Kidney glomerular epithelial cell (primary cell): ENCODE data around the gene SLC4A2.

Source experiments
- DNase-seq: peaks from one replicate; lab custom pipeline; 2025; lab: John Stamatoyannopoulos, UW

The SLC4A2 gene

DNA sequence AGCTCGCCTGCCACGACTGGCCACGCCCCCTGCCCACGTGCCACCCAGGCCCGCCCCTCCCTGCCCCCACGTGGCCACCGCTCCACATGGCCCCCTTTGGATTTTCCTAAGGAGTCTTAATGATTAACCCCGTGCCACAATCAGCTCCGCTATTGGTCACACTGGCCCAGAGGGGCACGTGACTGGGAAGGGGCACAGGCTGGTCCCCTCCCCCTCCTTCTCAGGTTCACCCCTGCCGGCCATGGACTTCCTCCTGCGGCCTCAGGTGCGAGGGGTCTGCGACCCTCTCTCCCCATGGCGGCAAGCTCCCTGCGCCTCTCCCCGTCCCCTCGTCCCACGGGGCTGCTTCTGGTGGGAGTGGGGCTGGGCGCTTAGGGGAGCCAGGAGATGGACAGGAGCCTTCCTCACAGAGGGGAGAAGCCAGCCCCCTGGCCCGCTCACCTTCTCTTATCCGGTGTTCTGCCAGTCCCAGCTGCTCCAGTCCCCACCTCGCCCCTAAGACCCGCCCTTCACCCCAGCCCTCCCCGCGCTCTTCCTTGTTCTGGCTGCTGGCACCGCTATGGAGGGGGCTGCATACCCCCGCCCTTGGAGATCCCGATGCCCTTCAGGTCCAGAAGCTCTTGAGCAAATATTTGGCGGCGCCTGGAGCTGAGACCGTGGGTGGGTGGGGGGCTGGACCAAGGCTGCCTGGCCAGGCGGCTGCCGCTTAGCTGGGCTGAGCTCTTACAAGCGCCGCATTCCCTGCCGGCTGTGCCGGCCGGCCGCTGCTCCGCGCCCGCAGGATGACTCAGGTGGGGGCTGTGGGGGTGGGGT, 3.2 kb downstream of the SLC4A2 start:
- DNase-seq: peak; percentile 85

DNA sequence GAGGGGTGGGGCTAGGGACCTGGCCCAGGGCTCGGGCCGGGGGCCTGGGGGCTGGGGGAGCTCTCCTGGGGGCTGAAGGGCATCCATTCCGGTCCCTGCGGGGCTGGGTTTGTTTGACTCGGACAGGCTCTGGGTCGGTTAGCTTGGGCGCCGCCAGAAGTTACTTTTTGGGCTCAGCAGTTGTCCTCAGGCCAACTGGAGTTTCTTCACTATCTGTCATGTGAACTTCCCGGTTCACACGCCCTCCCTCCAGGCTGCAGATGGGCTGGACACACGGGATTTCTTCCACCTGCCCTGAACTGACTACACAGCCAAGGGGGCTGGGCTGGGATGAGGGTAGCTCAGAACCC, 3.8 kb downstream of the SLC4A2 start:
- no peak for DNase-seq

DNA sequence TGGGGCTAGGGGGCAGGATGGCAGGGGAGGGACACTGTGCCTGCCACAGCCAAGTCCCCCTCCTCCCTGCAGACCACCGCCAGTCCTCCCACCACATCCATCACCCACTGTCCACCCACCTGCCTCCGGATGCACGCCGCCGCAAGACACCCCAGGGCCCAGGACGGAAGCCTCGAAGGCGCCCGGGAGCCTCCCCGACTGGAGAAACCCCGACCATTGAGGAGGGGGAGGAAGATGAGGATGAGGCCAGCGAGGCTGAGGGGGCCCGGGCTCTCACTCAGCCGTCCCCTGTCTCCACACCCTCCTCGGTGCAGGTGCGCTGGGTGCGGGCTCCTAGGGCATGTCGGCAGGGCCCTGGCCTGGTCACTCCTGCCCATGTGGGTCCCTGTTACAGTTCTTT, 5.1 kb downstream of the SLC4A2 start:
- DNase-seq: no peak

DNA sequence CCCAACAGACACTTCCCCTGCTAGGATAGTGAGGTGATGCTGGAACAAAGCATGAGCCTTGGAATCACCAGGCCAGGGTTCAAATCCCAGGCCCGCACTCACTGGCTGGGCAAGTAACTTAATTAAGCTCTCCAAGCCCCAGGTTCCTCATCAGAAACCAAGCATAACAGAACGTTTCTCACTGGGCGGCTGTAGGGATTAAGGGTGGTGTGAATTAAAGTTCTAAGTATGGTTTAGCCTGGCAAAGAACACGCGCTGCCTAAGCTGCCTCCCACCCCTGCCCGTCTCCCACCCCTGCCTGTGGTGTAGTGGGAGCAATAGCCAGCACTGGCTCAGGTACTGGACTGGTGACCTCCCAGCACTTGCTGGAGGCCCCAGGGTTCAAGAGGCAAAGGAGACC, 5.6 kb downstream of the SLC4A2 start:
- DNase-seq: no peak

DNA sequence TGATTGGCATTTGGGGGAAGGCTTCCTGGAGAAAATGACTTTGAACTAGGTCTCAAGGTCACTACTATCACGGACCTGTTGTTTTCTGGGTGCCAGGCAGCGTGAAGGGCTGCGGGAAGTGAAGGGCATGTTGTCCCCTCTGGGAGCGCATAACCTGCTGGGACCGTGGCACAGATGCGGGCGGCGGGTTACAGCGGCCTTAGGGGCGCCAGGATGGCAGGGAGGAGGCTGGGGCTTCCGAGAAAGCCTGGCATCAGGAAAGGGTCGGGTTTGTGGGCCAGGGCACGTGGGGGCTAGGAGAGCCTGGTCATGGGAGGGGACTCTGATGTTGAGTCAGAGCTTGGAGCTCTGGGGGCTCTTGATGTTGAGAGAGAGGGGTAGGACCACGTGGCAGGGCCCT, 6.1 kb downstream of the SLC4A2 start:
- no peak for DNase-seq

DNA sequence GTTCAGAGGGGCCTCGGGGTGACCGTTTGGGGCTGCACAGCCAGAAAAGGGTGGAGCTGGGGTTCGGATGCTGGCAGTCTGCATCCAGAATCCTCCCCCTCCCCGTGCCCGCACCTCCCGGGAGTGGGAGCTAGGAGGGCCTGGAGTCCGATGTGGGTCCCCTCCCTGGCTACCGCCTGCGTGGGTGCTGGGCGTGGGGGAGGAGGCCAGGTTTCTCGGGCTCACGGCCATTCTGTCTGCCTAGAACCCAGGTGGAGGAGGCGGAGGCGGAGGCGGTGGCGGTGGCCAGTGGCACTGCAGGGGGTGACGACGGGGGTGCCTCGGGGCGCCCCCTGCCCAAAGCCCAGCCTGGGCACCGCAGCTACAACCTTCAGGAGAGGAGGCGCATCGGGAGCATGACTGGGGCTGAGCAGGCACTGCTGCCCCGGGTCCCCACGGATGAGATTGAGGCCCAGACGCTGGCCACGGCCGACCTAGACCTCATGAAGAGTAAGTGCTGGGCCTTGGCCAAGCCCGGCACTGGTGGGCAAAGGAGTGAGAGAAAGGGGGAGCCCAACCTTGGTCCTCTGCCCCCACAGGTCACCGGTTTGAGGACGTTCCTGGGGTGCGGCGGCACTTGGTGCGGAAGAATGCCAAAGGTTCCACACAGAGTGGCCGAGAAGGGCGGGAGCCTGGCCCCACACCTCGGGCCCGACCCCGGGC, 7.0 kb downstream of the SLC4A2 start:
- DNase-seq: no peak

DNA sequence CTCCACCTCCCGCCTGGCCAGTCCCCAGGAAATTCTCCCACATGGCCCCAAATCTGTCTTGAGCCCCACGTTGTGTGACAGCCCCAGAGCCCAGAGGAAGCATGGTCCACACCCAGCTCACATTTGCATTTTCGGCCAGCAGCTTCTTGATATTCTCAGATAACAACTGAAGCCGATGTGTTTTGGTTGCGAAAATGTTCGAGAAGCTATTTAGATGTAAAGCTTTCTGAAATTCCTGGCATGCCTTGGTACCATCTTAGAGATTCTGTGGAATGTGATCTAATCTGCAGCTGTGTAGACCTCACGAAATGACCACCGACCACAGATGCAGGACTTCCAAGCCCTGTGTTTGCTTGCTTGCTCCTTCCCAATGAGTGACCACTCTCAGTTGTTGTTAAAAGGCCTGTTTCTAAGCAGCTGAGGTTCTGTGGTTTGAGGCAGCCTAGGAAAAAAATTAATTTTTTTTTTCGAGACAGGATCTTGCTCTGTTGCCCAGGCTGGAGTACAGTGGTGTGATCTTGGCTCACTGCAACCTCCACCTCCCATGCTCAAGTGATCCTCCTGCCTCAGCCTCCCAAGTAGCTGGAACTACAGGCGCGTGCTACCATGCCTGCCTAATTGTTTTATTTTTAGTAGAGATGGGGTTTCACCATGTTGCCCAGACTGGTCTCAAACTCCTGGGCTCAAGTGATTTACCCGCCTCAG, 8.8 kb downstream of the SLC4A2 start:
- DNase-seq: no peak

DNA sequence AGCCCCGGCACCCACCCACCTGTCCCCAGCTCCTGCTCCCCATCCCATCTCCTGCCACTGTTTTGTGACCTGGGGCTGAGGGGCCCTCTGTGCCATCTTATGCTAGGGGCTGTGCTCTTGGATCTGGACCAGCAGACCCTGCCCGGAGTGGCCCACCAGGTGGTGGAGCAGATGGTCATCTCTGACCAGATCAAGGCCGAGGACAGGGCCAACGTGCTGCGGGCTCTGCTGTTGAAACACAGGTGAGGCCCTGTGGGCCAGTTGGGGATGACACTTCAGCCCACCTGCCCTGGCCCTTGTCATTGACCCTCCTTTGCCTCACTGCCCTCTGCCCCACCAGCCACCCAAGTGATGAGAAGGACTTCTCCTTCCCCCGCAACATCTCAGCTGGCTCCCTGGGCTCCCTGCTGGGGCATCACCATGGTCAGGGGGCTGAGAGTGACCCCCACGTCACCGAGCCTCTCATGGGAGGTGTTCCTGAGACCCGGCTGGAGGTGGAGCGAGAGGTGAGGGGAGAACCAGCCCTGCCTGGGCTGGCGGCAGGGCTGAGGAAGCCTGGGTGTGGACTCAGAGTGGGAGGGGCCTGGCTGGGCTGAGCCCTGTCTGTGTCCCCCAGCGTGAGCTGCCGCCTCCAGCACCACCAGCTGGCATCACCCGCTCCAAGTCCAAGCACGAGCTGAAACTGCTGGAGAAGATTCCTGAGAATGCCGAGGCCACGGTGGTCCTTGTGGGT, 10.6 kb downstream of the SLC4A2 start:
- DNase-seq: no peak

DNA sequence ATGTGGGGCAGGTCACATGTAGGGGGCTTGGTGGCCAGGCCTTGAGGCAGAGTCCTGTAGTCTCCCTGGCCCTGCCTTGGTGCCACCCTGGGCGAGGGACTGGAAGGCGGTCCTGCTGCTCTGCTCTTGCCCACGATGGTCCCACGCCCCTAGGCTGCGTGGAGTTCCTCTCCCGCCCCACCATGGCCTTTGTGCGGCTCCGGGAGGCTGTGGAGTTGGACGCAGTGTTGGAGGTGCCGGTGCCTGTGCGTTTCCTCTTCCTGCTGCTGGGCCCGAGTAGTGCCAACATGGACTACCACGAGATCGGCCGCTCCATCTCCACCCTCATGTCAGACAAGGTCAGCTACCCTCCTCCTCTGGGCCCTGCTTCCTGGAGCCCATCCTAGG, 11.2 kb downstream of the SLC4A2 start:
- DNase-seq: no peak

DNA sequence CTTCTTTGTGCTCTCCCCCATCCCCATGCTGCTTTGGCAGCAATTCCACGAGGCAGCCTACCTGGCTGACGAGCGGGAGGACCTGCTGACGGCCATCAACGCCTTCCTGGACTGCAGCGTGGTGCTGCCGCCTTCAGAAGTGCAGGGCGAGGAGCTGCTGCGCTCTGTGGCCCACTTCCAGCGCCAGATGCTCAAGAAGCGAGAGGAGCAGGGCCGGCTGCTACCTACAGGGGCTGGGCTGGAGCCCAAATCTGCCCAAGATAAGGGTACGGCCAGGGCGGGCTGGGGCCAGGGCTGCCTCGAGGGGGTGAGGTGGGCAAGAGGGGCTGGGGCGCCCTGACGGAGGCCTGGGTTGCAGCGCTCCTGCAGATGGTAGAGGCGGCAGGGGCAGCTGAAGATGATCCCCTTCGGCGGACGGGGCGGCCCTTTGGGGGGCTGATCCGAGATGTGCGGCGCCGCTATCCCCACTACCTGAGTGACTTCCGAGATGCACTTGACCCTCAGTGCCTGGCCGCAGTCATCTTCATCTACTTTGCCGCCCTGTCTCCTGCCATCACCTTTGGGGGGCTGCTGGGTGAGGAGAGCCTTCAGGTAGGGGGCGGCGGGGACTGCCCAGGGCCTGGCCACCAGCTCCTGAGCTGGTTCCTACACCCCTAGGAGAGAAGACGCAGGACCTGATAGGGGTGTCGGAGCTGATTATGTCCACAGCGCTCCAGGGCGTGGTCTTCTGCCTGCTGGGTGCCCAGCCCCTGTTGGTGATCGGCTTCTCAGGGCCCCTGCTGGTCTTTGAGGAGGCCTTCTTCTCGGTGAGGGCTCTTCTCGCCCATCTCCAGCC, 11.9 kb downstream of the SLC4A2 start:
- DNase-seq: no peak

DNA sequence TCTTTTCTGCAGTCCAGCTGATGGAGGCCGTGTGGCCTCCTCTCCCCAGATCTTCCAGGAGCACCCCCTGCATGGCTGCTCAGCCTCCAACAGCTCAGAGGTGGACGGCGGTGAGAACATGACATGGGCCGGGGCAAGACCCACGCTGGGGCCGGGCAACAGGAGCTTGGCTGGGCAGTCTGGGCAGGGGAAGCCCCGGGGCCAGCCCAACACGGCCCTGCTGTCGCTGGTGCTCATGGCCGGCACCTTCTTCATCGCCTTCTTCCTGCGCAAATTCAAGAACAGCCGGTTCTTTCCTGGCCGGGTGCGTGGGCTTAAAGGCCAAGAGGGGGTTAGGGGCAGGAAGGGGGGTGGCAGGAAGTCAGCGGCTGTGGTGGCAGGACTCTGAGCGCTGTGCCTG, 14.6 kb downstream of the SLC4A2 start:
- no peak for DNase-seq

DNA sequence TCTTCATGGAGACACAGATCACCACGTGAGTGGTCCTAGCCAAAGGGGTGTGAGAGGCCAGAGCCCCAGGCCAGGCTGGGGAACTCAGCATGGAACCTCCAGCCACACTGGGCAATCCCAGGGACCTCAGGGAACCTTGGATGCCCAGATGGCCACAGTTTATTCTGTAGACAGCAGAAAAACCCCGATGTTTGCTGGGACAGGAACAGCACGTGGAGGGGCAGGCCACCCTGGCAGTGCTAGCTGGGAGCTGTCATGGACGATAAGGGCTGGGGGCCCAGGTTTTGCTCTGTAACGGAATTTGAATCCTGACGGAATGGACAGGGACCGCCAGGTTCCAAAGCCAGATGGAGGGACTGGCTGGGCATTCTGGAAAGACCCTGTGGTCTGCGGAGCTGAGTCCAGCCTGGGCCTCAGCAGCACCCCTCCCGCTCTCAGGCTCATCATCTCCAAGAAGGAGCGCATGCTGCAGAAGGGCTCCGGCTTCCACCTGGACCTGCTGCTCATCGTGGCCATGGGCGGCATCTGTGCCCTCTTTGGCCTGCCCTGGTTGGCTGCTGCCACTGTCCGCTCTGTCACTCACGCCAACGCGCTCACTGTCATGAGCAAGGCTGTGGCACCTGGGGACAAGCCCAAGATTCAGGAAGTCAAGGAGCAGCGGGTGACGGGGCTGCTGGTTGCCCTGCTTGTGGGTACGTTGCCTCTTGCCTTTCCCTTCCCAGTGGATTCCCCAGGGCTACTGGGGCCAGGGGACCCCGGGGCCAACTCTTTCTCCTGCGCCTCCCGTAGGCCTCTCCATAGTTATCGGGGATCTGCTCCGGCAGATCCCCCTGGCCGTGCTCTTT, 15.7 kb downstream of the SLC4A2 start:
- DNase-seq: no peak

DNA sequence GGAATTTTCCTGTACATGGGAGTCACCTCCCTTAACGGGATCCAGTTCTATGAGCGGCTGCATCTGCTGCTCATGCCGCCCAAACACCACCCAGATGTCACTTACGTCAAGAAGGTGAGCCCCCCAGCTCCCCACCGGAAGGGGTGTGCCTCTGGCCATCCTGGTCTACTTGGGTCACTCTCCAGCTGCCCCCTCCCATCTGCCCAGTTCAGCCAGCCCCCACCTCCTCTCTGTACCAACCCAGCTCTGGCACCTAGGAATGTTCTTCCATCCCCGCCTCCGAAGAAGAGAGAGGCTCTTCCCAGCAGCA, 16.2 kb downstream of the SLC4A2 start:
- DNase-seq: no peak

DNA sequence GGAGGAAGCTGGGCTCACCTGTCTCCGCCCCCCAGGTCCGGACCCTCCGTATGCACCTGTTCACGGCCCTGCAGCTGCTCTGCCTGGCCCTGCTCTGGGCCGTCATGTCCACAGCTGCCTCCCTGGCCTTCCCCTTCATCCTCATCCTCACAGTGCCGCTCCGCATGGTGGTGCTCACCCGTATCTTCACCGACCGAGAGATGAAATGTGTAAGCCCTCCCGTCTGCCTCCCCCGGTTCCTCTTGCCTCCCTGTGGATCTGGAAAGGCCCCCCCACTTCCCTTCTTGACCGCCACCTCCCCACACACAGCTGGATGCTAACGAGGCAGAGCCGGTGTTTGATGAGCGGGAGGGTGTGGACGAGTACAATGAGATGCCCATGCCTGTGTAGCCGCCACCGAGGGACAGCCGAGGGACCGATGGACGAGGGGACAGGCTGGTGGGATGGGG, 16.6 kb downstream of the SLC4A2 start:
- no peak for DNase-seq

DNA sequence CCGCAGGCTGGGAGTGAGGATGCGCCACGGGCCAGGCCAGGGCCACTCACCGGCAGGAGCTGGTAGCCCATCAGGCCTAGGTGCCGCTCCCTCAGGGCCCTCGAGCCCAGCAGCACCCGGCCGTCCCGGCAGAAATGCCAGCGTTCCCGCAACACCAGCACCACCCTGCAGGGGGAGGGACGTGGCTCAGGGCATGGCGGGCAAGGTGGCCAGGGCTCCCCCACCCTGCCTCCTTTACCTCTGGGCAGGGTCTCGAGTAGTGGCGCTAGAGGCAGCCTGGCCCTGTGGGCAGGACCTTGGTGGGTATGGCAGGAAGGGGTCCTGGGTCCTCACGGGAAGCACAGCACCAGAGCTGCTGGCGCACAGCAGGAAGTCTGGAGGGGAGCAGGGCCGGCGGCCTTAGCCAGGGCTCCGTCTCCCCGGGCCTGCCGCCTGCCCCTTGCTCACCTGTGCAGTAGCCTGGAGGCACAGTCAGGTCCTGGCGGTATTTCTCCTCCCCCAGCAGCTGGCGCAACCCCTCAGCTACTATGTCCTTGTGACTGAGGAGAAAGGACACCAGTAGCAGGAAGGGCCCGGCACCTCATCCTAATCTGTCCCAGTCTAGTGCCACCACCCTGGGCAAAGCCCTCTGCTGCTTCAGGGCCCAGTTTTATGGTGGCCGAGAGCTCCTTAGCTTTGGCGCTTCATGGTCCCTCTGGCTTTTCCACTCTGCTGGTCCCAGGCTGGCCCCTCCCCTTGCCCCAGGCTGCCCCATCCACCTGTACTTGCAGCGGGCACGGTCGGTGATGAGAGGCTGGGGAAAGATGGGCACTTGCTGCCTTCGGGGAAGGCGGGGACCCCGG, 17.7 kb downstream of the SLC4A2 start:
- no peak for DNase-seq

DNA sequence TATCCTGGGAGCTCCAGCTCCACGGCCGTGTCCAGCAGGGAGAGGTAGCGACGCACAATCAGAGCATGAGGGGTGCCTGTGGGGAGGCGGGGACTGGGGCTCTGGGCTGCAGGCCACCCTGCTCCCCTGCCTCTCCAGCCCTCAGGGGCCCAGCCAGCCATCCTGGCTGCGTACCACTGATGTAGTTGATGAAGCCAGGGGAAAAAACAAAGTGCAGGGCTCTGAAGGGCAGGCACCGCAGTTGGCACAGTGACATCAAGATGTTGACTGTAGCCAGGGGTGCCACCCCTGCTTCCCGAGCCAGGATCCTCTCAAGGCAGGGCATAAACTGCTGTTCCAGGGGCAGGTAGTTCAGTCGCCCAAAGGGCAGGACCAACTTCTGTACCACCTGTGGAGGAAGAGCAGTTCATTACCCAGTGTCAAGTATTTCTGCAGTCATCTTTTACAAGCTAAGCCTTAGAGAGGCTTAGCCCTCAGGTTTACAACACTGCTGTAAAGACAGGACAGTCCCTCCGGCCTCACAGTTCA, 18.4 kb downstream of the SLC4A2 start:
- DNase-seq: no peak

DNA sequence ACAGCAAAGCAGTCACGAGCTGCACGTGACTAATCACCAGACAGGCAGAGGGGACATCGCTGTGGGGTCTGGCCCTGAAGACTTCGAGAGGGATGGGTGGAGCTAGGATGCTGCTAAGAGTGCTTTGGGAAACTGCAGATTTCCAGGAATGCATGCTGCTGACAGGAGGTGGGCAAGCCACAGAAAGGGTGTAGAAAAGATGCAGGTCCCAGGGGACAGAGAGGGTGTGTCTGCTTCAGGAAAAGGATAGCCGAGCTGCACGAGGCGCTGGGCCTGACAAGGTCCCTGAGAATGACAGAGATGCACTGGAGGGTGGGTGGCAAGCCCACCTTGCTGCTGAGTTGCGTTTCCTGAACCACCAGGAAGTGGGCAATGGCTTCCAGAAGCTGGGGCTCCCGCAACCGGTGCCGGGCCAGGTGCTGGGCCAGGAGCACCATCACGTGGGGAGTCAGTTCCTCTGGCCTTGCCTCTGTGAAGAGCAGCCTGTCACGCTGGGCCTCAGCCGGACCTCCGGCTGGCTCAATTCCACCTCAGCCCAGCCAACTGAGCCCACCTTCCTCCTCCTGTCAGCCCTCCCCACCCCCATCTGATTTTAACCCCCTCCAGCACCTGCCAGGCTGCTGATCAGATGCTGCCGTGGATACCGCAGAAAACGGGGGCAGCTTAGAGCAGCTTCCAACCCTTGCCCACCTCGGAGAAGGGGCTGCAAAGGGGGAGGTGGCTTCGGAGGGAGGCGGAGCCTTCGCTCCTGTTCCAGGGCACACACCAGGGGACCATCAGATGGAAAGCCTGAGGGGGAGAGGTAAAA, 19.0 kb downstream of the SLC4A2 start:
- DNase-seq: no peak

DNA sequence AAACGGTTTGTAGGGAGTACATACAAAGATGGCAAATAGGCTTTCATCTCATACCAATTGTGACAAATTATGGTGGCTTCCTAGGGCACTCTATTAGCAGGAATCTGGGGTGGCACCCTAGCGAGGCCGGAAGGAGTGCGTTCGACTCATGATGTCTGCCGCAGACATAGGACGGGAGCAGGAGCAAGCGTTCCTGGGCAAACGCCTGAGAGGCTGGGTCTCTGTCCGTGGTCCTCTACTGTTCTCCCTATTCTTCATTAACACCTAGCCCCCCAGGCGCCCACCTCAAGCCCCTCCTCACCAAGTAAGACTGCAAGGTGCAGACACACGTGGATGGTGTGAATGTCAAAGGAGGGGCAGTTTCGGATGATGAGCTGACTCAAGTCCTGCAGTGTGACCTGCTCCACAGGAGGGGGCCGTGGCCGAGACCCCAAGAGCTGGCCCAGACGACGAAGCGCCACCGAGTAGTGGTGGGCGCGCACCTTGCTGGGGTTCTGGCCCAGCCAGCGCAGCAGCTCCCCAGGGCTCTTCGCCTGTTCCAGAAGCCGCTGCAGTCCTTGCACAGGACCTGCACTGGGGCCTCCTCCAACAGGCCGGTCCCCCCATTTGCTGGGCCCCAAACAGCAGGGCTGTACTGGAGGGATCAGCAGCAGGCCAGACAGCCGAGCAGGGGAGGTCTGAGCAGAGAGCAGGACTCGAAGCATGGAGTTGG, 20.0 kb downstream of the SLC4A2 start:
- DNase-seq: no peak
